ENCODE data around the gene HYOU1. TPM values are rescaled to one million over a fixed set of nuclear protein-coding genes. Genes with fewer than 3 reads are reported as not detected.
A peak's percentile ranks its signal among the peaks of the same experiment; 100 is the strongest.

Gene HYOU1
- total RNA-seq, 1 experiment from 2014 or later: 268 TPM

DNA sequence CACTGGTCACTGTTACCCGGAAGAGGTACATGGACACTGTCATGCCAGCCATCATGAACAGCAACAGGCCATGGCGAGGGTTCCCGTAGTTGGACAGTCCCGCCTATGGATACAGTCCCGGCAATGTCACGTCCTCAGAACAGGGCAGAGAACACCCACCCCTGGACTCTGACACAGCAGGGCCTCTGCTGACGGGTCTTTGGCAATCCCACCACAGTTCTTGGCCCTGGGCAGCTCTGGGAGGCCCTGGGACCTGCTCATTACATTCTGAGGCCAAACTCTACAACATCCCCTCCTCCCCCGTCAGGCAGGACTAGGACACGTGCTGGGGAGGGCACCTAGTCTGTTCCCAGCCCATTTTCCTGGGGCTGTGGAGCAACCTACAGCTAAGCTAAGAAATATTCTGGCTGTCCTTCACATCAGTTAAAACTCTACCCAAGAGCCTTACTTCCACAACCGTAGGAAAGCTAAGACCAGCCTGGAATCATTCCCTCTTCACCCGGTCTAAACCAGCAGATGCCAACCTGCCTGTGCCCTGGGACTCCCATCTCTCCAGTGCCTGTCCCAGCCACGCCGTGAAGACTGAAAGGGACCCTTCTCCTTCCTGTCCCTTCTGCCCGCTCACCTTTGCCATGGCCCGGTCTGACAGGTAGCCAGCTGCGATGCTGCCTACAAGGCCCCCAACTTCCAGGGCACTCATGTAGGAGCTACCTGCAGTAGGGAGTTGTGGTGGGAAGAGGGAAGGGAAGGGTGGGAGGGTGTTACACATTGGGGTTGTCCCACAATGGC is 30.8 kb downstream of the HYOU1 start:
- in situ Hi-C loops (cut with HindIII; ENCODE audit: low pct_unique_long_range_greater_than_20kb, low sequenced_read_pairs) (no loop called here), intact Hi-C loops (cut with micrococcal nuclease; ENCODE audit: unreplicated experiment) (no loop called here)
- Histone ChIP-seq H3K27me3 (ENCODE audit: control insufficient read depth, insufficient read depth, low read length) (no peaks in the 10 kb centered on the region), H3K4me3 (ENCODE audit: low read depth in 2 of 2, low read length in 2 of 2) (no peak overlapping the region), H3K9me3 (ENCODE audit: control insufficient read depth, insufficient read depth, low read depth, low read length) (no peaks in the 10 kb centered on the region), H3K27ac (ENCODE audit: low read length) (no peak overlapping the region), H3K36me3 (ENCODE audit: control insufficient read depth, insufficient read depth, low read length) (peaks cover 5% of the 10 kb centered on the region), H3K4me1 (ENCODE audit: control insufficient read depth, insufficient read depth, low read length) (peaks cover 26% of the 10 kb centered on the region)
- ATAC-seq (no peak), DNase-seq (ENCODE audit: low read depth, low spot score) (no peak)
- POLR2A ChIA-PET: no interaction called here
- TF ChIP-seq, protein P1, sequence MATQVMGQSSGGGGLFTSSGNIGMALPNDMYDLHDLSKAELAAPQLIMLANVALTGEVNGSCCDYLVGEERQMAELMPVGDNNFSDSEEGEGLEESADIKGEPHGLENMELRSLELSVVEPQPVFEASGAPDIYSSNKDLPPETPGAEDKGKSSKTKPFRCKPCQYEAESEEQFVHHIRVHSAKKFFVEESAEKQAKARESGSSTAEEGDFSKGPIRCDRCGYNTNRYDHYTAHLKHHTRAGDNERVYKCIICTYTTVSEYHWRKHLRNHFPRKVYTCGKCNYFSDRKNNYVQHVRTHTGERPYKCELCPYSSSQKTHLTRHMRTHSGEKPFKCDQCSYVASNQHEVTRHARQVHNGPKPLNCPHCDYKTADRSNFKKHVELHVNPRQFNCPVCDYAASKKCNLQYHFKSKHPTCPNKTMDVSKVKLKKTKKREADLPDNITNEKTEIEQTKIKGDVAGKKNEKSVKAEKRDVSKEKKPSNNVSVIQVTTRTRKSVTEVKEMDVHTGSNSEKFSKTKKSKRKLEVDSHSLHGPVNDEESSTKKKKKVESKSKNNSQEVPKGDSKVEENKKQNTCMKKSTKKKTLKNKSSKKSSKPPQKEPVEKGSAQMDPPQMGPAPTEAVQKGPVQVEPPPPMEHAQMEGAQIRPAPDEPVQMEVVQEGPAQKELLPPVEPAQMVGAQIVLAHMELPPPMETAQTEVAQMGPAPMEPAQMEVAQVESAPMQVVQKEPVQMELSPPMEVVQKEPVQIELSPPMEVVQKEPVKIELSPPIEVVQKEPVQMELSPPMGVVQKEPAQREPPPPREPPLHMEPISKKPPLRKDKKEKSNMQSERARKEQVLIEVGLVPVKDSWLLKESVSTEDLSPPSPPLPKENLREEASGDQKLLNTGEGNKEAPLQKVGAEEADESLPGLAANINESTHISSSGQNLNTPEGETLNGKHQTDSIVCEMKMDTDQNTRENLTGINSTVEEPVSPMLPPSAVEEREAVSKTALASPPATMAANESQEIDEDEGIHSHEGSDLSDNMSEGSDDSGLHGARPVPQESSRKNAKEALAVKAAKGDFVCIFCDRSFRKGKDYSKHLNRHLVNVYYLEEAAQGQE (IDR thresholded peaks at IDR 0.05; ENCODE audit: insufficient read depth in 1 of 2, low read depth in 2 of 2, low read length in 1 of 2): no peak
- TF ChIP-seq POLR2AphosphoS5 (IDR thresholded peaks at IDR 0.05; ENCODE audit: low read depth, low read length) (0 out of 2 replicates have a peak, but pooled peaks have one; percentile 45), SIN3A (IDR thresholded peaks at IDR 0.05; ENCODE audit: borderline replicate concordance, insufficient read depth, low read depth, low read length) (no peak), TCF7L2 (IDR thresholded peaks at IDR 0.05; ENCODE audit: low read depth, low read length) (no peak)
- TF ChIP-seq, protein P2, sequence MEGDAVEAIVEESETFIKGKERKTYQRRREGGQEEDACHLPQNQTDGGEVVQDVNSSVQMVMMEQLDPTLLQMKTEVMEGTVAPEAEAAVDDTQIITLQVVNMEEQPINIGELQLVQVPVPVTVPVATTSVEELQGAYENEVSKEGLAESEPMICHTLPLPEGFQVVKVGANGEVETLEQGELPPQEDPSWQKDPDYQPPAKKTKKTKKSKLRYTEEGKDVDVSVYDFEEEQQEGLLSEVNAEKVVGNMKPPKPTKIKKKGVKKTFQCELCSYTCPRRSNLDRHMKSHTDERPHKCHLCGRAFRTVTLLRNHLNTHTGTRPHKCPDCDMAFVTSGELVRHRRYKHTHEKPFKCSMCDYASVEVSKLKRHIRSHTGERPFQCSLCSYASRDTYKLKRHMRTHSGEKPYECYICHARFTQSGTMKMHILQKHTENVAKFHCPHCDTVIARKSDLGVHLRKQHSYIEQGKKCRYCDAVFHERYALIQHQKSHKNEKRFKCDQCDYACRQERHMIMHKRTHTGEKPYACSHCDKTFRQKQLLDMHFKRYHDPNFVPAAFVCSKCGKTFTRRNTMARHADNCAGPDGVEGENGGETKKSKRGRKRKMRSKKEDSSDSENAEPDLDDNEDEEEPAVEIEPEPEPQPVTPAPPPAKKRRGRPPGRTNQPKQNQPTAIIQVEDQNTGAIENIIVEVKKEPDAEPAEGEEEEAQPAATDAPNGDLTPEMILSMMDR (IDR thresholded peaks at IDR 0.05): no peak
- no TSS peak for BruUV-seq (replicated peaks)
- CTCF ChIA-PET: no interaction called here

DNA sequence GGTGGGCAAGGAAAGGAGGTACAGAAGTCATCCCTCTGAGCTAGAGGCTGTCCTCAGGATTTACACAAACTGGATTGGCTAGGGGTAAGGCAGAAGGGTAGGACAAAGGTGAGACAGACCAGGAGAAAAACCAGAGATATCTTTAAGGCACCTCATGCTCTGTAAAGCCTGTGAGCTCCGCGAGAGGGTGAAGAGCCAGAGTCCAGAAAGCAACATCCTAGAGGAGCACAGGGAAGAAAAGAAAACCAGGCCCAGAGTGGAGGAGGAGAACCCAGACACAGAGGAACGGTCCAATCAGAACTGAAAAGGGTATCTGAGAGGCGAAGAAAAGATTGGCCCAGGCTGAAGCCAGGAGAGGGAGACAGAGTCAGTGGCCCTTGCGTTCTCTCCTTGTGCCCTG is 31.5 kb downstream of the HYOU1 start:
- H3K4me1 ChIP-seq (ENCODE audit: control insufficient read depth, insufficient read depth, low read length): peaks cover 31% of the 10 kb centered on the region
- BruUV-seq (replicated peaks): no TSS peak
- H3K9me3 ChIP-seq (ENCODE audit: control insufficient read depth, insufficient read depth, low read depth, low read length): no peaks in the 10 kb centered on the region
- TF ChIP-seq, protein P2 (IDR thresholded peaks at IDR 0.05): no peak
- TF ChIP-seq SIN3A (IDR thresholded peaks at IDR 0.05; ENCODE audit: borderline replicate concordance, insufficient read depth, low read depth, low read length) (no peak), POLR2AphosphoS5 (IDR thresholded peaks at IDR 0.05; ENCODE audit: low read depth, low read length) (no peak), TCF7L2 (IDR thresholded peaks at IDR 0.05; ENCODE audit: low read depth, low read length) (no peak)
- TF ChIP-seq, protein P1 (IDR thresholded peaks at IDR 0.05; ENCODE audit: insufficient read depth in 1 of 2, low read depth in 2 of 2, low read length in 1 of 2): no peak
- no peak for ATAC-seq
- H3K27me3 ChIP-seq (ENCODE audit: control insufficient read depth, insufficient read depth, low read length): no peaks in the 10 kb centered on the region
- ChIA-PET POLR2A (no interaction called here), CTCF (no interaction called here)
- in situ Hi-C loops (cut with HindIII; ENCODE audit: low pct_unique_long_range_greater_than_20kb, low sequenced_read_pairs) (no loop called here), intact Hi-C loops (cut with micrococcal nuclease; ENCODE audit: unreplicated experiment) (no loop called here)
- no peak overlapping the region for H3K27ac ChIP-seq (ENCODE audit: low read length)
- H3K36me3 ChIP-seq (ENCODE audit: control insufficient read depth, insufficient read depth, low read length): peaks cover 5% of the 10 kb centered on the region
- H3K4me3 ChIP-seq (ENCODE audit: low read depth in 2 of 2, low read length in 2 of 2): no peak overlapping the region
- no peak for DNase-seq (ENCODE audit: low read depth, low spot score)
